ENCODE results near the gene TMCC3. TPM values are rescaled to one million over a fixed set of nuclear protein-coding genes. Genes with fewer than 3 reads are reported as not detected.

Gene TMCC3
- total and polyA plus RNA-seq, 2 of the 13 experiments (the other 11 are each of a cell fraction or from before 2014, with no cell fraction given) = not detected

DNA sequence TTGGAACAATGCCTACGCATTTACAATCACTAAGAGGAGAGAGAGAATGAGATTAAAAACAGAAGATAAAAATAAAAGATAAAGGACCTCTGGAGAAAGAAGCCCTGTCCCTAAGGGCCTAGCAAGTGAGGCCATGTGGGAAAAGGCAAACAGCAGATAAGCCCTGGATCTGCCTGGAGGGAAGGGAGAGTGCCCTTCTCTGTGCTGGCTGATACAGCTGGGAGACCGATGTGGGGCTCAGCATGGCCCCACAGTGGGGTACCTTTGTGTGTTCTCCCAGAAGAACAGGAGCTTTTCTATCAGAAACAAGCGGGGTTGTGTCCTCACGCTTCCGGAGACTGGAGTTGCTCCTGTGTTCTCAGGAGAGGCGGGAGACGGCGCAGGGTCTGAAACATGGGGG lies 59.9 kb downstream of the TMCC3 start:
- no peak overlapping the region for H3K9ac ChIP-seq (ENCODE audit: insufficient read depth, low read depth, low read length)
- ChIA-PET POLR2A (no interaction called here), CTCF (ENCODE audit: low intra/inter-chr PET ratio, low total read pairs) (no interaction called here)
- DNase-seq (ENCODE audit: low spot score) = no peak
- TF ChIP-seq NCOR1 (IDR thresholded peaks at IDR 0.05; ENCODE audit: borderline replicate concordance, low read length) = no peak
- no peak for TF ChIP-seq ZBTB38 (CRISPR knock-in tag; IDR thresholded peaks at IDR 0.05)
- TF ChIP-seq SRSF4 (IDR thresholded peaks at IDR 0.05; ENCODE audit: low read depth, low read length, poor library complexity, severe bottlenecking) = no peak
- no peak for TF ChIP-seq ISX (CRISPR knock-in tag; conservative IDR thresholded peaks at IDR 0.05)
- no peak for TF ChIP-seq PHF20 (CRISPR knock-in tag; IDR thresholded peaks at IDR 0.05)
- TF ChIP-seq POGZ (CRISPR knock-in tag; IDR thresholded peaks at IDR 0.05) = no peak
- TF ChIP-seq HDAC6 (IDR thresholded peaks at IDR 0.05; ENCODE audit: low read depth, low read length) = no peak
- TF ChIP-seq, protein P1, sequence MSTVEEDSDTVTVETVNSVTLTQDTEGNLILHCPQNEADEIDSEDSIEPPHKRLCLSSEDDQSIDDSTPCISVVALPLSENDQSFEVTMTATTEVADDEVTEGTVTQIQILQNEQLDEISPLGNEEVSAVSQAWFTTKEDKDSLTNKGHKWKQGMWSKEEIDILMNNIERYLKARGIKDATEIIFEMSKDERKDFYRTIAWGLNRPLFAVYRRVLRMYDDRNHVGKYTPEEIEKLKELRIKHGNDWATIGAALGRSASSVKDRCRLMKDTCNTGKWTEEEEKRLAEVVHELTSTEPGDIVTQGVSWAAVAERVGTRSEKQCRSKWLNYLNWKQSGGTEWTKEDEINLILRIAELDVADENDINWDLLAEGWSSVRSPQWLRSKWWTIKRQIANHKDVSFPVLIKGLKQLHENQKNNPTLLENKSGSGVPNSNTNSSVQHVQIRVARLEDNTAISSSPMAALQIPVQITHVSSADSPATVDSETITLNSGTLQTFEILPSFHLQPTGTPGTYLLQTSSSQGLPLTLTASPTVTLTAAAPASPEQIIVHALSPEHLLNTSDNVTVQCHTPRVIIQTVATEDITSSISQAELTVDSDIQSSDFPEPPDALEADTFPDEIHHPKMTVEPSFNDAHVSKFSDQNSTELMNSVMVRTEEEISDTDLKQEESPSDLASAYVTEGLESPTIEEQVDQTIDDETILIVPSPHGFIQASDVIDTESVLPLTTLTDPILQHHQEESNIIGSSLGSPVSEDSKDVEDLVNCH (CRISPR knock-in tag; IDR thresholded peaks at IDR 0.05) = no peak
- TF ChIP-seq MAFG (CRISPR knock-in tag; IDR thresholded peaks at IDR 0.05) = no peak
- TF ChIP-seq TP53 (CRISPR knock-in tag; conservative IDR thresholded peaks at IDR 0.05) = no peak
- TF ChIP-seq, protein P2, sequence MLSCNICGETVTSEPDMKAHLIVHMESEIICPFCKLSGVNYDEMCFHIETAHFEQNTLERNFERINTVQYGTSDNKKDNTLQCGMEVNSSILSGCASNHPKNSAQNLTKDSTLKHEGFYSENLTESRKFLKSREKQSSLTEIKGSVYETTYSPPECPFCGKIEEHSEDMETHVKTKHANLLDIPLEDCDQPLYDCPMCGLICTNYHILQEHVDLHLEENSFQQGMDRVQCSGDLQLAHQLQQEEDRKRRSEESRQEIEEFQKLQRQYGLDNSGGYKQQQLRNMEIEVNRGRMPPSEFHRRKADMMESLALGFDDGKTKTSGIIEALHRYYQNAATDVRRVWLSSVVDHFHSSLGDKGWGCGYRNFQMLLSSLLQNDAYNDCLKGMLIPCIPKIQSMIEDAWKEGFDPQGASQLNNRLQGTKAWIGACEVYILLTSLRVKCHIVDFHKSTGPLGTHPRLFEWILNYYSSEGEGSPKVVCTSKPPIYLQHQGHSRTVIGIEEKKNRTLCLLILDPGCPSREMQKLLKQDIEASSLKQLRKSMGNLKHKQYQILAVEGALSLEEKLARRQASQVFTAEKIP (CRISPR knock-in tag; IDR thresholded peaks at IDR 0.05; ENCODE audit: borderline replicate concordance) = no peak
- TF ChIP-seq, protein P3, sequence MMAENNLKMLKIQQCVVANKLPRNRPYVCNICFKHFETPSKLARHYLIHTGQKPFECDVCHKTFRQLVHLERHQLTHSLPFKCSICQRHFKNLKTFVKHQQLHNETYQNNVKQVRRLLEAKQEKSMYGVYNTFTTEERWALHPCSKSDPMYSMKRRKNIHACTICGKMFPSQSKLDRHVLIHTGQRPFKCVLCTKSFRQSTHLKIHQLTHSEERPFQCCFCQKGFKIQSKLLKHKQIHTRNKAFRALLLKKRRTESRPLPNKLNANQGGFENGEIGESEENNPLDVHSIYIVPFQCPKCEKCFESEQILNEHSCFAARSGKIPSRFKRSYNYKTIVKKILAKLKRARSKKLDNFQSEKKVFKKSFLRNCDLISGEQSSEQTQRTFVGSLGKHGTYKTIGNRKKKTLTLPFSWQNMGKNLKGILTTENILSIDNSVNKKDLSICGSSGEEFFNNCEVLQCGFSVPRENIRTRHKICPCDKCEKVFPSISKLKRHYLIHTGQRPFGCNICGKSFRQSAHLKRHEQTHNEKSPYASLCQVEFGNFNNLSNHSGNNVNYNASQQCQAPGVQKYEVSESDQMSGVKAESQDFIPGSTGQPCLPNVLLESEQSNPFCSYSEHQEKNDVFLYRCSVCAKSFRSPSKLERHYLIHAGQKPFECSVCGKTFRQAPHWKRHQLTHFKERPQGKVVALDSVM (CRISPR knock-in tag; IDR thresholded peaks at IDR 0.05) = no peak
- TF ChIP-seq TCF12 (IDR thresholded peaks at IDR 0.05) = no peak
- TF ChIP-seq TCF12 (CRISPR knock-in tag; IDR thresholded peaks at IDR 0.05) = no peak
- no peak for TF ChIP-seq FOXA3 (CRISPR knock-in tag; IDR thresholded peaks at IDR 0.05)
- no peak for TF ChIP-seq SIX4 (CRISPR knock-in tag; IDR thresholded peaks at IDR 0.05)
- no peak for TF ChIP-seq TCF7 (IDR thresholded peaks at IDR 0.05; ENCODE audit: low read depth)
- no peak for TF ChIP-seq SCMH1 (CRISPR knock-in tag; IDR thresholded peaks at IDR 0.05; ENCODE audit: borderline replicate concordance)
- no peak for TF ChIP-seq ARNTL (CRISPR knock-in tag; IDR thresholded peaks at IDR 0.05)
- no peak overlapping the region for H3K4me3 ChIP-seq (replicated peaks in 1 of 3; ENCODE audit: insufficient read depth in 1 of 3, low read depth in 2 of 3, low read length in 3 of 3)
- H2AFZ ChIP-seq (ENCODE audit: low read length) = no peak overlapping the region
- H3K79me2 ChIP-seq (ENCODE audit: insufficient read depth, low read length) = no peaks in the 10 kb centered on the region
- H3K27me3 ChIP-seq (ENCODE audit: control insufficient read depth in 1 of 2, insufficient read depth in 2 of 2, low read length in 2 of 2) = peaks cover 0 to 5% of the 10 kb centered on the region in 2 experiments; a peak in 3 of 5 replicates
- ATAC-seq = no peak
- H3K4me2 ChIP-seq (ENCODE audit: low read depth, low read length) = no peak overlapping the region
- 68% methylated on average over 8 of the region's 8 CpGs for WGBS (ENCODE audit: low lambda C conversion rate)
- H3K36me3 ChIP-seq (replicated peaks in 1 of 2; ENCODE audit: control insufficient read depth in 1 of 2, insufficient read depth in 2 of 2, low read length in 2 of 2) = no peaks in the 10 kb centered on the region
- no TSS peak for BruUV-seq (replicated peaks)
- no peaks in the 10 kb centered on the region for H3K9me3 ChIP-seq (ENCODE audit: low read length)
- intact Hi-C loops (cut with micrococcal nuclease; ENCODE audit: unreplicated experiment) = loop anchor here (5.0 kb wide), 1 partner anchor 47 kb away; no protein-coding TSS in a partner anchor
- no peak overlapping the region for H3K27ac ChIP-seq (ENCODE audit: extremely low read length, insufficient read depth, low read length)
- no peak for FAIRE-seq
- H4K20me1 ChIP-seq (ENCODE audit: insufficient read depth, low read length) = no peaks in the 10 kb centered on the region
- in situ Hi-C loops (cut with HindIII; ENCODE audit: extremely low pct_ligation_motif_present, low pct_unique_long_range_greater_than_20kb) = no loop called here
- H3K4me1 ChIP-seq (ENCODE audit: insufficient read depth, low read length) = no peaks in the 10 kb centered on the region
